Central memory CD8-positive, alpha-beta T cell (primary cell): ENCODE results near the gene YRDC.

ENCODE experiments used
- ATAC-seq: fragments of 150-1000 bp; cut with Tn5 transposase; replicated peaks from 2 replicates; pipeline ENCODE4 v1.10.0; 2022; ENCODE audit warnings: mild to moderate bottlenecking, moderate FRiP score, moderate number of reproducible peaks; ENCODE audit not compliant: poor library complexity, severe bottlenecking; ENCODE audit errors: extremely low read depth
- DNase-seq, 2 donors: peaks; one replicate each; pipeline ENCODE4 v3.0.0; 2021; ENCODE audit warnings: low spot score in 2 of 2
- H3K27ac Mint-ChIP-seq: one replicate; pipeline ENCODE4 v1.8.0; 2022; ENCODE audit warnings: low read depth, mild to moderate bottlenecking, moderate library complexity, mixed read lengths
- H3K27me3 Mint-ChIP-seq: one replicate; pipeline ENCODE4 v1.8.0; 2022; ENCODE audit warnings: mixed read lengths
- H3K36me3 Mint-ChIP-seq: one replicate; pipeline ENCODE4 v1.8.0; 2022; ENCODE audit warnings: mild to moderate bottlenecking, moderate library complexity, mixed read lengths; ENCODE audit not compliant: insufficient read depth
- H3K4me1 Mint-ChIP-seq: one replicate; pipeline ENCODE4 v1.8.0; 2022; ENCODE audit warnings: mixed read lengths
- H3K4me3 Mint-ChIP-seq: one replicate; pipeline ENCODE4 v1.8.0; 2022; ENCODE audit warnings: mild to moderate bottlenecking, moderate library complexity, mixed read lengths
- H3K9me3 Mint-ChIP-seq: one replicate; pipeline ENCODE4 v1.8.0; 2022; ENCODE audit warnings: mixed read lengths

Gene YRDC

DNA sequence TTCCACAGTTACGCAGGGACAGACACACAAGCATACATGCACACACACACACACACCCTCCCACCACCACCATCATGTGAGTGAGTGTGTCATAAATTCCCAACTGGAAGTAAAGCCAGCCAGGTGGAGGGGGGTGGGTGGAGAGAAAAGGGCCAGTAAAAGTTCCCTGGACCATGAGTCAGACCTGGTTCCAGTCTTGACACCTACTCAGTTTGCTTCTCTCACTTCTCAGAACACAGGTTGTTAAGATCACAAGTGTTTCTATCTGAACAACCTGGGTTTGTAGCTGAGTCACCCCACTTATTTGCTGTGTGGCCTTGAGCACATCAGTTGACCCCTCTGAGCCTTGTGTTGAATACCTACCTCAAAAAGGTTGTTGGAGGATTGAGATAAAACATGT lies 52.7 kb downstream of the YRDC start:
- Mint-ChIP-seq H3K9me3 (no peaks in the 10 kb centered on the region), H3K36me3 (no peaks in the 10 kb centered on the region), H3K4me1 (no peaks in the 10 kb centered on the region), H3K27me3 (peaks cover 22% of the 10 kb centered on the region), H3K4me3 (no peak overlapping the region), H3K27ac (no peak overlapping the region)
- ATAC-seq = no peak
- DNase-seq = no peak

DNA sequence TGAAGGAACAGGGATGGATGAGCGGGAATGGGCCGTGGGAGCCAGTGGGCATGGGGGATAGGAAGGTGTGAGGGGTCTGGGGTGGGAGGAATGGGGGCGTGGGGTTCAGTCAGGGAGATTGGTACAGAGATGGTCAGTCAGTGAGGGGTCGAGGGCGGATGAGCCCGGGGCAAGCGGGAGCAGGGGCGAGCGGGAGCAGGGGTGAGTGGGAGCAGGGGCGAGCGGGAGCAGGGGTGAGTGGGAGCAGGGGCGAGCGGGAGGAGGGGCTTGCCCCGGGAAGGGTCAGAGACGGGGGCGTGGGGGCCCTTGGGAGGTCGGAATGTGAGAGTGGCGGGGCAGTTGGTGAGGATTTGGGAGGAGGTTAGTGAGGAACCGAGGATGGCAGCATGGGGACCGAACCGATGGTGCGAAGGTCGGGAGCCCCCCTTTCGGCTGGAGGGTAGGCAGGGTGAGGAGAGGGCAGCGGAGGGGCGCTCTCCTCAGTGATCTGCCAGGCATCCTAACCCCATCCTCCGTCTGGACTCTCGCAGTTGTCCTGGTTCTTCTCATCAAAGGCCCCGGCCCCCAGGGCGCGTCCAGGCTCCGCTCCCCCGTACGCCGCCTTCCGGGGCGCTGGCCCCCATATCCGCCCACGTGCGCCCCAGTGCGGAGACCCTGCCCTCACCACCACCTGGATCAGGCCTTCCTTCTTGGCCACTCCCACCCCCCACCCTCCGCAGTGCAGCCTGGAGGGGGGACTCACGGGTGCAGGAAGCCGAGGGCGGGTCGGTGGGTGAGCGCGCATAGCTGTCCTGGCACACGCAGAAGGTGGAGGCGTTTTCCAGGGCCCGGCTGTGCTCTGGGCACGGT lies 54.3 kb downstream of the YRDC start:
- no peak overlapping the region for H3K27ac Mint-ChIP-seq
- ATAC-seq (no peak), DNase-seq (no peak)
- H3K36me3 Mint-ChIP-seq = no peaks in the 10 kb centered on the region
- peaks cover 32% of the 10 kb centered on the region for H3K27me3 Mint-ChIP-seq
- H3K9me3 Mint-ChIP-seq = no peaks in the 10 kb centered on the region
- H3K4me1 Mint-ChIP-seq = no peaks in the 10 kb centered on the region
- H3K4me3 Mint-ChIP-seq = peak overlapping the region; percentile 53
